Osteocyte (in vitro differentiated cells): ENCODE measurements around the gene RACGAP1. TPM values are rescaled to one million over a fixed set of nuclear protein-coding genes. Genes with fewer than 3 reads are reported as not detected.

ENCODE experiments used
- DNase-seq: peaks from one replicate; pipeline ENCODE4 v3.0.0; 2021; ENCODE audit warnings: mixed read lengths; ENCODE audit not compliant: unreplicated experiment; ENCODE audit errors: extremely low spot score
- H3K27ac Mint-ChIP-seq: one replicate; pipeline ENCODE4 v1.8.0; 2021; ENCODE audit warnings: mild to moderate bottlenecking, mixed read lengths; ENCODE audit not compliant: unreplicated experiment
- H3K27me3 Mint-ChIP-seq: one replicate; pipeline ENCODE4 v1.8.0; 2021; ENCODE audit warnings: mixed read lengths; ENCODE audit not compliant: unreplicated experiment
- H3K36me3 Mint-ChIP-seq: one replicate; pipeline ENCODE4 v1.8.0; 2021; ENCODE audit warnings: mixed read lengths; ENCODE audit not compliant: unreplicated experiment
- H3K4me1 Mint-ChIP-seq: one replicate; pipeline ENCODE4 v1.8.0; 2021; ENCODE audit warnings: mixed read lengths; ENCODE audit not compliant: unreplicated experiment
- H3K4me3 Mint-ChIP-seq: one replicate; pipeline ENCODE4 v1.8.0; 2021; ENCODE audit warnings: mild to moderate bottlenecking, moderate library complexity, mixed read lengths; ENCODE audit not compliant: unreplicated experiment
- H3K9me3 Mint-ChIP-seq: one replicate; pipeline ENCODE4 v1.8.0; 2021; ENCODE audit warnings: mixed read lengths; ENCODE audit not compliant: unreplicated experiment
- total RNA-seq: library from RNA; stranded (reverse); gene quantifications from 2 replicates; pipeline ENCODE4 v1.2.1, GENCODE V29; 2021
- TF ChIP-seq, protein P1 (sequence below): fragments of 200-600 bp; sonication (generic); IDR thresholded peaks from 2 replicates; pipeline ENCODE4 v1.5.0; 2021; ENCODE audit warnings: antibody characterized with exemption, mild to moderate bottlenecking, moderate library complexity

The RACGAP1 gene
- total RNA-seq, 1 donor from 2014 or later, result 25.9 TPM

DNA sequence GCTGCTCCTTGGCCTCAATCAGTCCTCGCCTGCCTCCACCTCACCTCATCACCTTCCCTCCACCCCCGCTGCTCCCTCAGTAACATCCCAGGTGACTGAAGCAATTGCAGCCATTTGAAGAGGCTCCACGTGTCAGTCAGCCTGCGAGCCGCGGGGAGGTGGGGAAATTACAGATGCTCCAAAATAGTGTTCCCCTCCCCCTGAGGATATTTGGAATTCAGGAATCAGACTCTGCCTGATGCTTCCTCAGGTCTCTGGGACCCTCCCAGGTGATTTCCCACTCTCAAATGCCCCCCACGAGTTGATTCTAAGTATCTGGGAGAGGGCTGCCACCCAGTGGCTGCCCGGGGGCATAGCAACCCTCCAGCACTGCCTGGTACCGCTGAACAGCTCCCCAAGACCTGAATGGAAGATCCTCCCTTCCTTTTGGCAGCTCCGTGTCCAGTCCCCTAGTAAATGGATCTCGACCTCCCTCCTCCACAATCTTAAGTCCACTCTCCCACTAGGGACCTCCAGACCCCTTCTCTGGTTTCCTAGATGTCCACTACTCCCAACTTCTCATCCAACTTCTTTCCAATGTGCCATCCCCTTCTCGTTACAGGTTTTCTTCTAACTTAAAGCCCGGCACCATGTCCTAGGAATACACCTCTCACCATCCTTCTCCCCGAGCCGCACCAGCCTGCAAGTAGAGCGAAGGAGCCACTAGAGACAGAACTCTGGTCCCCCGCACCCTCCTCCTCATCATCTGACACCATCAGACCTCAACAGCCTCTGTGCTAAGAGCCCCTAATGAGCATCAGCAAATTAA lies 30.7 kb upstream of the RACGAP1 start:
- Mint-ChIP-seq H3K36me3 (no peaks in the 10 kb centered on the region), H3K4me3 (peak overlapping the region; percentile 47), H3K27me3 (peaks cover 35% of the 10 kb centered on the region), H3K4me1 (peaks cover 15% of the 10 kb centered on the region), H3K9me3 (no peaks in the 10 kb centered on the region), H3K27ac (no peak overlapping the region)
- TF ChIP-seq, protein P1, sequence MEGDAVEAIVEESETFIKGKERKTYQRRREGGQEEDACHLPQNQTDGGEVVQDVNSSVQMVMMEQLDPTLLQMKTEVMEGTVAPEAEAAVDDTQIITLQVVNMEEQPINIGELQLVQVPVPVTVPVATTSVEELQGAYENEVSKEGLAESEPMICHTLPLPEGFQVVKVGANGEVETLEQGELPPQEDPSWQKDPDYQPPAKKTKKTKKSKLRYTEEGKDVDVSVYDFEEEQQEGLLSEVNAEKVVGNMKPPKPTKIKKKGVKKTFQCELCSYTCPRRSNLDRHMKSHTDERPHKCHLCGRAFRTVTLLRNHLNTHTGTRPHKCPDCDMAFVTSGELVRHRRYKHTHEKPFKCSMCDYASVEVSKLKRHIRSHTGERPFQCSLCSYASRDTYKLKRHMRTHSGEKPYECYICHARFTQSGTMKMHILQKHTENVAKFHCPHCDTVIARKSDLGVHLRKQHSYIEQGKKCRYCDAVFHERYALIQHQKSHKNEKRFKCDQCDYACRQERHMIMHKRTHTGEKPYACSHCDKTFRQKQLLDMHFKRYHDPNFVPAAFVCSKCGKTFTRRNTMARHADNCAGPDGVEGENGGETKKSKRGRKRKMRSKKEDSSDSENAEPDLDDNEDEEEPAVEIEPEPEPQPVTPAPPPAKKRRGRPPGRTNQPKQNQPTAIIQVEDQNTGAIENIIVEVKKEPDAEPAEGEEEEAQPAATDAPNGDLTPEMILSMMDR, result peak; percentile 99
- DNase-seq, result no peak

DNA sequence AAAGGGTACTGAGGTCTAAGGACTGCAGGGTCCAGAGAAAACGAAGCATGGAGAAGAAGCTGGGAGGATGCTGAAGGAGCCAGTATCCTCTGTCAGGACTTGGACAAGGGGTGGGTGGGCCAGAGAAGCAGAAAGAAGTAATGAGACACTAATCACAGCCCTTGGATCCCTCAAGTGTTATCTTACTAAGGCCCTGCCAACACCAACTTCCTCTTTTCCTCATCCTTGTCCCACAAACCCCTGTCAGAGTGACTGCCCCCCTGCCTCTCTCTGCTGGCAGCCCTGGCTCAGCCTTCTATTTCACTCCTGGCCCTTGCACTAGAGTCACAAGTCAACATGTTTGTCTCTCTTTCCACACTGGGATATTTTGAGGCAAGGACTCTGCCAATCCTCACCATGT lies 28.3 kb upstream of the RACGAP1 start:
- H3K27me3 Mint-ChIP-seq, result peaks cover 56% of the 10 kb centered on the region
- no peaks in the 10 kb centered on the region for H3K36me3 Mint-ChIP-seq
- peaks cover 15% of the 10 kb centered on the region for H3K4me1 Mint-ChIP-seq
- no peak overlapping the region for H3K4me3 Mint-ChIP-seq
- TF ChIP-seq, protein P1, result no peak
- DNase-seq, result no peak
- no peak overlapping the region for H3K27ac Mint-ChIP-seq
- H3K9me3 Mint-ChIP-seq, result no peaks in the 10 kb centered on the region

DNA sequence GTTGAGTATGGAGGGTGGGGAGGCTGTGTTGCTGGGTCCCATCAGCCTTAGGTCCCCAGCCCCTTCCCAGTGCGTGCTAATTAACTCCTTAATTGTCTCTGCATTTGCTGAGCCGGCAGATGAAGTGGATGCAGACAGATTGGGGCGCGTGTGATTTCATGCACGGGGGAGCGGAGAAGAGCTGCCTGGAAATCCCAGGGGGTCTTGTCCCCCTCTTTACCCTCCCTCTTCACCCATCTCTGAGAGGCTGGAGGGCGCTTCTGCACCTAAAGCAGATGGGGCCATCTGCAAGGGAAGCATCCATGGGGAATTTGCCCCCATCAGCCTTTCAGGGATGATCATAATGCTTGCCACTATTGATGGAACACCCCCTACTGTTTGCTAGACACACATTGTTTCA lies 27.7 kb upstream of the RACGAP1 start:
- Mint-ChIP-seq H3K9me3 (no peaks in the 10 kb centered on the region), H3K27me3 (peaks cover 59% of the 10 kb centered on the region), H3K4me1 (peaks cover 15% of the 10 kb centered on the region), H3K27ac (no peak overlapping the region), H3K4me3 (no peak overlapping the region), H3K36me3 (no peaks in the 10 kb centered on the region)
- TF ChIP-seq, protein P1, result no peak
- DNase-seq, result no peak

DNA sequence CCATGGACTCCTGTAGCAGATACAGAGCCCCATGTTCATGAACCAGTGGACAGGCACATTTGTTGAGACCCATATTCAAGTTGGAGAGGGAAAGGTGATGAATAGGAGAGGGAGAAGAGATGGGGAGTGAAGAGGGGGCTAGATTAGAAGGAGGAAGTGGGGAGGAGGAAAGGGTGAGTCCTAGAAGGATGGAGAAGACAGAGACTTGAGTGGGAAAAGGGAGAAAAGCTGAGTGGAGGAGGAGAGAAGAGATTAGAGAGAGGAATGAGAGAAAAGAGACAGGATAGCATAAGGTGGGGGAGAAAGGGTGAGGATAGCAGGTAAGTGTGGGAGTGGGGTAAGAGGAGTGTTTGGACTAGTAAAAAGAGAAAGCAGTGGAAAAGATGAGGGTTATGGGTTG lies 27.2 kb upstream of the RACGAP1 start:
- TF ChIP-seq, protein P1, result no peak
- Mint-ChIP-seq H3K9me3 (no peaks in the 10 kb centered on the region), H3K27me3 (peaks cover 62% of the 10 kb centered on the region), H3K27ac (no peak overlapping the region), H3K4me1 (peaks cover 15% of the 10 kb centered on the region), H3K36me3 (no peaks in the 10 kb centered on the region), H3K4me3 (no peak overlapping the region)
- DNase-seq, result no peak

DNA sequence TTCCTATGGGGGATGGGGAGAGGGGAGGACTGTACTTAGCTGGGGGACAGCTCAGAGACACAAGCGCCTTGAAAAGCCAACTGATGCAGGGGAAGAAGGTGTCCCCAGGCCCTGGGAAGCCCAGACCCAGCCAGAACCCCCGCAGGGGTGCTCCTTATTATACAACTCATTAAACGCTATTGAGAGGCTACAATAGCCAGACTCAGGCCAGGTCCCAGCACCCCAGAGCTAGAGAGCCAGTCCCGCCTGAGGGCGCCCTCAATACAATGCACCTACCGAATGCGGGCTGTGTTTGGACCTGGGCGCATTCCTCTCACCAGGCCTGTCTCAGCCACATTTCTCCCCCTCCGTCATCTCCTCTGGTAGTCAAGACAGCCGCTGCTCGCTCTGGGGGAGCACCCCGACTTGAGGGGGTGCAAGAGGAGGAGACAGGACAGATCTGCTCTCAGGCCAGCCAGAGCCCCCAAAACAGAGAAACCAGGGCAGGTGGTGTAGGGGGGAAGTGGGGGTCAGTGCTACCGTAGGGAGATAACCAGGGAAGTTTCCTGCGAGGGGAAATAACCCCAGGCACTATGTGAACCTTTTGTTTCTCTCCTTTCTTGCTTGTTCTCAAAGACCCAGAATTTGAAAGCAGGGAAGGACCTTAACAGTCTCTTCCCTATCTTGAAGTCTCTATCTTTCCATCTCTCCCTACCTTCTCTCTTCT lies 26.0 kb upstream of the RACGAP1 start:
- Mint-ChIP-seq H3K27ac (no peak overlapping the region), H3K27me3 (peaks cover 63% of the 10 kb centered on the region), H3K4me1 (peaks cover 8% of the 10 kb centered on the region), H3K36me3 (no peaks in the 10 kb centered on the region), H3K4me3 (no peak overlapping the region), H3K9me3 (no peaks in the 10 kb centered on the region)
- DNase-seq, result no peak
- TF ChIP-seq, protein P1, result no peak
